T-helper 22 cell (primary cell): ENCODE data around the gene MYO5B.

Source experiments
- DNase-seq: peaks from one replicate; pipeline ENCODE4 v3.0.0-alpha.2; 2020; ENCODE audit warnings: low read depth

MYO5B gene

DNA sequence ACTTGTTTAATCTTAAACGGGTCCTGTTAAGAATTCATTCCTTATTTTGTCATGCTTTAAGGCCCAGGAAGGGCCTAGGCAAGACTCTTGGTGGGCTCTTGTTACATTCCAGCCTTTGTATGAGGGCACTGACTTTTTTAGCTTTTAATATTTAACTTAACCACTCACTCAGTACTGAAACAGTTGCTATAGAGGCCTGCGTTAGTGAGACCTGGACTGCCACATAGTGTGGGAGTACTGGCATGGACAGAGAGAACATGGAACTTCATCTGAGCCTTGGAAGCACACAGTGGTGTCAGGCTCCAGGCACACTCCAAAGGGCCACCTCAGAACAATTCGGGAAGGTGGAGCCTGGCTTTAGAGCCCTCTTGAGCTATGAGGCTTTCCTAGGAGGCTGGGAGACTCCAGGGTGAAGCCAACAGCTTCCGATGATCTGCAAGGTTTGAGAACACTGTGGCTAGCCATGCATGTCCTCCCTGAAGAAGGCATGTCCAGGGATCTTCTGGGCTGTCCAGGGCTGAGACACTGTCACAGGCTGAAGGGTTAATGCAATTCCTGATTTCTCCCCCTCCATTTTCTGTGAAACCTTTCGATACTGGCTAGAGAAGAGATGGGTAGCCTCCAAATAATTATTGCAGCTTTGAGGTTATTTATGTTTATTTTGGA lies 226.2 kb downstream of the MYO5B start:
- DNase-seq, result no peak

DNA sequence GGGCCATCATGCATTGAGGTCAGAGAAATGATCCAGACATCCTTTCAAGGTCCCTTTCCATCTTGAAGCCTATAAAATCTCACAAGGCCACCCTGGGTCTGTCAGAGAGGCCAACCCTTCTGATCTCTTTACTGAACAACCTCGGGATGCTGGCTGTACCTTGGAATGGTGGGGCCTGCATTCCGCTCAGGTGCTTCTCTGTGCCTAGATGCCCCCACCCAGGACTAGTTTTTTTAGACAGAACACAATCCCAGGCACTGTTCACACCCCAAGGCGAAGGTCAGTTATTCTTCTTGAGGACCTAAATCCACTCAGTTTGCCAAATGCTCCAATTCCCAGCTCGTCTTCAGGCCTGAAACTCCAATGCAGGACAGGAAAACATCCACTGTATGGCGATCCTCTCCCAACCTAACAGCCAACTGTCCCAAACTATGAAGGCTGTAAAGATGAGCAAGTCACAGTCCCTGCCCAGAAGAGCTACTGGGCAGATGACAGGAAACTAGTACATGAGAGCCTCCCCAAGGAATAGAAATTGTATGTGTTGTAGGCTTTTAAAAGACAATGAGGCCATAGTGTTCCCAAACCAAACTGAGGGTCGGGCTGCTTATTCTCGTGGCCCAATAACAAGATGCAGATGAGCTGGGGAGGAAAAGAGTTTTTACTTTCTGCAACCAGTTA lies 227.2 kb downstream of the MYO5B start:
- no peak for DNase-seq

- DNase-seq, result no peak
Observed at GRCh38 chr18:49967171-49967570, 227.8 kb downstream of the MYO5B start.

DNA sequence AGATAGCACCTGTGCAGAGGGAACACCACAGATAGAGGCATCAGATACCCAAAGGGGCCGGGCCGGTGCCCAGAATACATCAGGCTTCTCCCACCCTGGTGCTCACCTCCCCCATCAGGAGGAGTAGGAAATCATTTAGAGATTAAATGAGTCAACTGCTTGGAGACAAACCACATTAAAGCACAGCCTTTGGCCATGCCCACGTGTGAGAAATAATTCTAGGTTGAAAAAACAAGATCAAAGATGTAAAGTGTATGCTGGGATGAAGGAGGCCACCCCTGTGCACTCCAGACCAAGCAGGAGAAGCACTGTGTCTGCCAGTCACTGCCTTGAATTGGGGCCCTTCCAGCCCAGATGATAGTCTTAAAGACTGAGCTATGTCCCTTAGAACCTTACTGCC lies 228.9 kb downstream of the MYO5B start:
- DNase-seq, result no peak

- no peak for DNase-seq
Observed at GRCh38 chr18:49963217-49963616, 231.7 kb downstream of the MYO5B start.

DNA sequence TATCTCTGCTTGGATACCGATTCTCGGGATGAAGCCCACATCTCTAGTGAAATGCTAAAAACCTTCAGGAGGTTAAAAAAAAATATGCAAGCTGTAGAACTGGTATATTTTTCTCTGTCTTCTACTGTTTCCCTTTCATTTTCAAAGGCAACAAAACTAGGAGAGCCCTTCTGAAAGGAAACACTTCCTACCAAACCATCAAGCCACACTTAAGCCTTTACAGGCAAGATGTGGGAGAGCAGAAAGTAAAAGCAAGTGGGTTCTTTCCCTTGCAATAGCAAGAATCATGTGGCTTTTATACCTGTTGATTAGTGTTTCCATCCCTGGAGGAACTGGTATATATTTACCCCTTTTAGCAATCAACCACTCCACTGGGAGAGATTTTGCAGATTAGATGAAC lies 233.7 kb downstream of the MYO5B start:
- DNase-seq, result no peak

- DNase-seq, result no peak
Observed at GRCh38 chr18:49960376-49960775, 234.6 kb downstream of the MYO5B start.

DNA sequence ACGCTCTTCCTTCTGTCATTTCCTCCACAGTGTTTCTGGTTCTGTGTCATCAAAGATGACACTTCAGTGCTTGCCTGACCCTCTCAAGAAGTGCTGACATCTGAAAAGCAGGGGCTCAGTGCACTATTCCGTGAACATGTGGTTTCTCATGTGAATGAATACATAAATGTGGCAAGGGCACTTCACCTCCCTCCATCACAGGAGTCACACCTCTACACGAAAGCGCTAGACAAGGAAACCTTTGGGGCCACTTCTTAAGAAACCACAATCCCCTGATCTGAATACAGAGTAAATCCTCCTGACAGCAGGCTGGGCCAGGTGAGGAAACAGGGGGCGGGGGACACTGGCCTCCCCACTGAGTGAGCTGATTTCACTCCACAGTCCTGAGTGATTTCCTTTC lies 235.8 kb downstream of the MYO5B start:
- DNase-seq, result no peak

- DNase-seq, result no peak
Observed at GRCh38 chr18:49955263-49955662, 239.7 kb downstream of the MYO5B start.

DNA sequence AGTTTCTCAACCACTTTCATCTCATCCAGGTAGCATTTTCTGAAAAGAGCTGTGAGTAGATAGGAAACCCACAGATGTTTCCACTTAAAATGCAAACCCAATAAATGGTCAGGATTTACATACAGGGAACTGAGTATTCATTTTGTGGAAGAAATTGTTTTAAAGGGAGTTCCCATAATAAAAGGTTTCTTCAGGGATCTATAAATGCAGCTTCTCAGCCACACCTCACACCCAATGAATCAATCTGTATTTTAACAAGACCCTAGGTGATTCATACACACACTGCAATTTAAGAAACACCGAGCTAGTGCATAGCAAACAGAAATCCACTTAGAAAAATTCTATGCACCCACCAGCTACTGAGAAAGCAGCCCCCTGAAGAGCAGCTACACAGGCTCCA lies 241.6 kb downstream of the MYO5B start:
- DNase-seq, result no peak

GRCh38 chr18:49949951-49950395 lies 245.0 kb downstream of the MYO5B start:
- no peak for DNase-seq

DNA sequence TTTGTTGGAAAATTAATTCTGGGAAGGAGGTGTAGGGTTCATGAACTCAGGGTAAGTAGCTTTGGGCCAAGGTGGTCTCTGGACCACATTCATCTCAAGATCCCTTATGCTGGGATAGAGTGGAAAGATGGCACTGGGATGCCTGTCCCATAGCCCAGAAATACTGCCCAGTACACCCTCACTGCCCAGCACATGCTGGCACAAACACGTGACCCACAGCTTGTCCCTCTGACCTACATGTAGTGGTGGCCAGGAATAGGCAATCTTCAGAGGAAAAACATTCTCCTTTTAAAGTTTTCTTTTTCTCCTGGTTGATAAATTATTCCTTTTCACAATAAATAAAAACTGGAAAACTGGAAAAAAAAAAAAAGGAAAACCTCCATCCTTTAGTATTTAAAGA lies 246.0 kb downstream of the MYO5B start:
- DNase-seq, result no peak

GRCh38 chr18:49944663-49945062 lies 250.3 kb downstream of the MYO5B start:
- no peak for DNase-seq

DNA sequence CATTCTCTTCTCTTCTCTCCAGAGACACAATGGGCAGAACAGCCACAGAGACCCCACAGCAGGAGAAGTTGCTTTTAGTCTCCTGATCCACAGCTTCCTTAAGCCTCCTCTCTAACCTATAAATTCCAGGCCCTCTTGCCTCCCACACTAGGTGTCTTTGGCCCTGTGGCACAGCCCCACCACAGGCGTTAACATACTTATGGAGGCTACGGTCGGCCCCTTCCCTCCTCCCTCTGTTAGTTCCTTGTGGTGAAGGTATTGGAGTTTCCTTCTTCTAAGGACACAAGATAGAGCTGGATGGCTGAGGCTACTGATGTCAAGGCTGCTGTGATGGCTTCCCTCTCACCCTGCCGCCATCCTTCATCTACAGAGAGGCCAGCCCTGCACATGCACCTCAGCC lies 258.1 kb downstream of the MYO5B start:
- DNase-seq, result no peak

- DNase-seq, result no peak
Observed at GRCh38 chr18:49935215-49935614, 259.7 kb downstream of the MYO5B start.

GRCh38 chr18:49934457-49934856 lies 260.5 kb downstream of the MYO5B start:
- no peak for DNase-seq

DNA sequence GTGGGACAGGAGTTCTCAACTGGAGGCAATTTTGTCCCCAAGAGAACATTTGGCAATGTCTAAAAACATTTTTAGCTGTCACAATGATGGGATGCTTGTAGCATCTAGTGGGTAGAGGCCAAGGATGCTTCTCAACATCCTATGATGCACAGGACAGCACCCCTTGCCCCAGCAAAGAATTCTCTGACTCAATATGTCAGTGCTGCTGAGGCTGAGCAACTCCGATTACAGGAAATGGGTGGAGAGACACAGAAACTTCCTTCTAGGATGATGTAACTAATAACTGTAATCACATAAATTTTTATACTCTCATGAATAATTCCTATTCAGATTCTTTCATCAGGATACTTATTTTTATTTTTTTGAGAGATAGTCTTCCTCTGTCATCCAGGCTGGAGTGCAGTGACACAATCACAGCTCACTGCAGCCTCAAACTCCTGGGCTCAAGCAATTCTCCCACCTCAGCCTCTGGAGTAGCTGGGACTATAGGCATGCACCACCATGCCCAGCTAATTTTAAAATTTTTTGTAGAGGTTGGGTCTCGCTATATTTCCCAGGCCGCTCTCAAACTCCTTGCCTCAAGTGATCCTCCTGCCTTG lies 261.3 kb downstream of the MYO5B start:
- DNase-seq, result no peak

- no peak for DNase-seq
Observed at GRCh38 chr18:49931760-49932159, 263.2 kb downstream of the MYO5B start.

DNA sequence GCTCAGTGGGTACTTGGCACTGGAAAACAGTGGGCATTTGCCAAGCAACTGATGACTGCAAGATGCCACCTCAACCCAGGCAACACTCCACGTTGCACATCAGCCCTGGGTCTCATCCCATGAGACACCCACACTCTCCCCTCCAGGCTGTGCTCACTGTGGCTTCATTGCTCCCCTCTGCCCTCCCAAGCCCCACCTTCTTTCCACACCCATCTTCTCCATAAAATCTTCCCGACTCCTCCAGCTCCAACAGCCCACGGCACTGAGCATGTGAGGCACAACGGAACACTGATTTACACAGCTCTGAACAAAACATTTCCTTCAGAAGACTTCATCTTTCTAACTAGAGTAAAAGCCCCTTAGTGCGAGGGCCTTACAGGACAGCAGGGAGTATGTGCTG lies 263.8 kb downstream of the MYO5B start:
- DNase-seq, result no peak

- no peak for DNase-seq
Observed at GRCh38 chr18:49926106-49926745, 268.7 kb downstream of the MYO5B start.

- DNase-seq, result no peak
Observed at GRCh38 chr18:49924293-49924983, 270.5 kb downstream of the MYO5B start.

DNA sequence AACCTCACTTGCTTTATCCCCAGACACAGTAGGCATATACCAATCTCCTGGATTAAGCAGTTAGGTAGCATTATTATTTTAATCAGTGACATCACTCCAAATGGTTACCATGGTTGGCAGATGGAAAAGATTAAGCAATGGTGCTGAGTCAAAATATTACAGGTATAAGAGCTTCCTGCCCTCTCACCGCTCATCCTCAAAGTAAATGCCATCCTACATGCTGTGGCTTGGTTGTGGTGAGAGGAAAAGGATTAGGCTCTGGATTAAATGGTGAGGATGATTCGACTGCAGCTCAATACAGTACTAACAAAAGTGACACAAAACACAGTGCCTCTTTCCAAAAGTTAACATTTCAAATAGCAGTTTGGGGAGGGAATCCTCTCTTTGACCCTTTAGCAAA lies 272.7 kb downstream of the MYO5B start:
- DNase-seq, result no peak
